AG09309 (cell line): ENCODE results near the gene MICU1.
"Not testable (repeated sequence)": the region's sequence is repeated elsewhere in the genome, so short reads cannot be mapped to it uniquely, and the experiment has no call there.

Source experiments
- DNase-seq: peaks from one replicate; pipeline ENCODE4 v3.0.0-alpha.2; 2010; ENCODE audit warnings: low read depth
- H3K4me3 ChIP-seq: 2 replicates; pipeline ENCODE4 v1.5.1; 2011; ENCODE audit warnings: mild to moderate bottlenecking, low read depth, low read length, moderate library complexity; ENCODE audit not compliant: control insufficient read depth
- CTCF ChIP-seq: IDR thresholded peaks from 2 replicates; pipeline ENCODE4 v1.5.1; 2011; ENCODE audit warnings: mild to moderate bottlenecking, low read depth, low read length, inconsistent platforms; ENCODE audit not compliant: insufficient read depth, control insufficient read depth; ENCODE audit errors: missing control alignments

Gene MICU1

GRCh38 chr10:72625608-72626443, at the start of gene MICU1:
MICU1 (minus strand) TSS chr10:72626079; CDS start chr10:72566793, 59,286 bp downstream.
- no peak for TF ChIP-seq CTCF
- peak within 1 kb of the TSS; percentile 73 for H3K4me3 ChIP-seq
- peak; percentile 57 for DNase-seq

GRCh38 chr10:72674174-72674573, 48.3 kb upstream of the MICU1 start:
- not testable (repeated sequence) for H3K4me3 ChIP-seq, DNase-seq

- no peak overlapping the region for H3K4me3 ChIP-seq
- no peak for TF ChIP-seq CTCF
- DNase-seq, result no peak
Observed at GRCh38 chr10:72673280-72673679, 47.4 kb upstream of the MICU1 start.

DNA sequence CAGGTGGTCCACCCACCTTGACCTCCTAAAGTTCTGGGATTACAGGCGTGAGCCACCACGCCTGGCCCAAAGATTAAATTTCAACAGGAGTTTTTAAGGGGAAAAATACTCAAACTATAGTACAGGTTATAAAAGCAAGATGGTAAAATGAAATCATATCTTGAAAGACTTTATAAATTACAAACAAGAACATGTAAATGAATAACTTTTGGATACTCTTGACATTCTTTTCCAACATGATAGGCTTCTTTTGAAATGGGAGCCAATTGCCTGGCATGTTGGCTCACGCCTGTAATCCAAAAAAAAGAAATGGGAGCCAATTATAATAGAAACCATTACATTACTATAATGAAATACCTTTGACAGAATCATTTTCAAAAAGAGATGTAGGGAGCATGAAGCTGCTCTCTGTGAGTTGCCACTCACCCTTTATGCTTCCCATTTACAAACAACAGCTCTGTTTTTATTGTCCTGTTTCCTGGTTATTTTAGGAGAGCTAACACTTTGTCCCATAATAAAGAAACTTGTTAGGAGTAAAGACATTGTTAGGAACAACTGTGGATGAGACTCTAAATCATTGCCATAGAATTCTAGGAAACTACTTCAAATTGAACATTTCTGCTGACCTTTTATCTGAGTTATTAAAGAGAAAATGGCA, 41.5 kb upstream of the MICU1 start:
- TF ChIP-seq CTCF, result no peak
- no peak overlapping the region for H3K4me3 ChIP-seq
- DNase-seq, result no peak

- no peak overlapping the region for H3K4me3 ChIP-seq
- TF ChIP-seq CTCF, result no peak
- peak; percentile 13 for DNase-seq
Observed at GRCh38 chr10:72665925-72666324, 40.0 kb upstream of the MICU1 start.

DNA sequence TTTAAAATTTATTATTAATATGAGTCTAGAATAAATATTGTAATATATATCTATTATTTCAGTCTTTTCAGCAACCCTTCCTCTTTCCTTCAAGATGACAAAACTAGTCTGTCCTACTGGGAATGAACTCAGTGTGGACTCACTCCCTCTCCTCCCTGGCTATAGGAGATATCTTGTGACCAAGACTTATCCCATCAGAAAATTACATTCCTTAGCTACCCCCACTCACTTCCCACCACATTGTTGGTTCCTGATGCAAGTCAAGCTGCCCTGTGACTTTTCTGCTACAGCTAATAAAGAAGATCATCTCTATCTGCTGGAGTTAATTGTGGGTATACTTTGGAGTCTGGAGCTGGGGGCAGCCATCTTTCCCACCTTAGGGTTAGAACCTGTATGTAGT, 38.1 kb upstream of the MICU1 start:
- TF ChIP-seq CTCF, result no peak
- H3K4me3 ChIP-seq, result no peak overlapping the region
- no peak for DNase-seq

GRCh38 chr10:72661431-72661830, 35.6 kb upstream of the MICU1 start:
- DNase-seq, result no peak
- no peak overlapping the region for H3K4me3 ChIP-seq
- TF ChIP-seq CTCF, result no peak
